HG03575 (cell line): ENCODE results near the gene OPHN1.

Experiments used
- ATAC-seq: cut with Tn5 transposase; IDR thresholded peaks from one replicate; pipeline ENCODE4 v1.9.1; 2021; ENCODE audit not compliant: unreplicated experiment, insufficient number of reproducible peaks, low FRiP score; ENCODE audit errors: extremely low read depth

The OPHN1 gene

GRCh38 chrX:68048774-68049173, 384.5 kb downstream of the OPHN1 start:
- ATAC-seq, result no peak

- no peak for ATAC-seq
These were observed 388.2 kb downstream of the OPHN1 start for GRCh38 chrX:68045008-68045577.

GRCh38 chrX:68043713-68044438, 389.4 kb downstream of the OPHN1 start:
- no peak for ATAC-seq

GRCh38 chrX:68041110-68041509, 392.2 kb downstream of the OPHN1 start:
- no peak for ATAC-seq

- no peak for ATAC-seq
These were observed 414.8 kb downstream of the OPHN1 start for GRCh38 chrX:68018248-68019203.

- ATAC-seq, result no peak
These were observed 434.8 kb downstream of the OPHN1 start for GRCh38 chrX:67998540-67998939.
